ENCODE measurements around the gene HIKESHI.
"Not testable (repeated sequence)": the region's sequence is repeated elsewhere in the genome, so short reads cannot be mapped to it uniquely, and the experiment has no call there.

HIKESHI gene

GRCh38 chr11:86294026-86294425 is 8.0 kb upstream of the HIKESHI start:
- Histone ChIP-seq H3K4me1 (ENCODE audit: control insufficient read depth, insufficient read depth, low read length) (peaks cover 4% of the 10 kb centered on the region), H3K27me3 (replicated peaks; ENCODE audit: control insufficient read depth, insufficient read depth, low read length) (no peaks in the 10 kb centered on the region), H3K4me3 (ENCODE audit: low read length) (no peak overlapping the region), H3K9ac (ENCODE audit: low read length) (no peak overlapping the region), H3K9me3 (ENCODE audit: control insufficient read depth, low read length) (no peaks in the 10 kb centered on the region), H3K36me3 (ENCODE audit: control insufficient read depth, insufficient read depth, low read length, severe bottlenecking) (no peaks in the 10 kb centered on the region)
- DNase-seq (ENCODE audit: low read depth): no peak

GRCh38 chr11:86301742-86302091 is 323 bp upstream of the HIKESHI start:
- no peaks in the 10 kb centered on the region for H3K27me3 ChIP-seq (replicated peaks; ENCODE audit: control insufficient read depth, insufficient read depth, low read length)
- peaks cover 16% of the 10 kb centered on the region for H3K4me1 ChIP-seq (ENCODE audit: control insufficient read depth, insufficient read depth, low read length)
- peak overlapping the region; percentile 94 for H3K4me3 ChIP-seq (ENCODE audit: low read length)
- no peak for DNase-seq (ENCODE audit: low read depth)
- no peak overlapping the region for H3K9ac ChIP-seq (ENCODE audit: low read length)
- no peaks in the 10 kb centered on the region for H3K36me3 ChIP-seq (ENCODE audit: control insufficient read depth, insufficient read depth, low read length, severe bottlenecking)
- H3K9me3 ChIP-seq (ENCODE audit: control insufficient read depth, low read length): no peaks in the 10 kb centered on the region

GRCh38 chr11:86303257-86303656 is 1.2 kb downstream of the HIKESHI start:
- H3K27me3 ChIP-seq (replicated peaks; ENCODE audit: control insufficient read depth, insufficient read depth, low read length): no peaks in the 10 kb centered on the region
- no peaks in the 10 kb centered on the region for H3K36me3 ChIP-seq (ENCODE audit: control insufficient read depth, insufficient read depth, low read length, severe bottlenecking)
- H3K4me1 ChIP-seq (ENCODE audit: control insufficient read depth, insufficient read depth, low read length): peaks cover 16% of the 10 kb centered on the region
- peak overlapping the region; percentile 94 for H3K9ac ChIP-seq (ENCODE audit: low read length)
- no peak for DNase-seq (ENCODE audit: low read depth)
- no peaks in the 10 kb centered on the region for H3K9me3 ChIP-seq (ENCODE audit: control insufficient read depth, low read length)
- peak overlapping the region; percentile 94 for H3K4me3 ChIP-seq (ENCODE audit: low read length)

GRCh38 chr11:86308710-86309109 is 6.7 kb downstream of the HIKESHI start:
- H3K9me3 ChIP-seq (ENCODE audit: control insufficient read depth, low read length); H3K4me3 ChIP-seq (ENCODE audit: low read length); H3K4me1 ChIP-seq (ENCODE audit: control insufficient read depth, insufficient read depth, low read length); H3K36me3 ChIP-seq (ENCODE audit: control insufficient read depth, insufficient read depth, low read length, severe bottlenecking); H3K9ac ChIP-seq (ENCODE audit: low read length); DNase-seq (ENCODE audit: low read depth); H3K27me3 ChIP-seq (replicated peaks; ENCODE audit: control insufficient read depth, insufficient read depth, low read length): not testable (repeated sequence)

- Histone ChIP-seq H3K4me3 (ENCODE audit: low read length) (no peak overlapping the region), H3K9me3 (ENCODE audit: control insufficient read depth, low read length) (no peaks in the 10 kb centered on the region), H3K36me3 (ENCODE audit: control insufficient read depth, insufficient read depth, low read length, severe bottlenecking) (peaks cover 9% of the 10 kb centered on the region), H3K9ac (ENCODE audit: low read length) (no peak overlapping the region), H3K27me3 (replicated peaks; ENCODE audit: control insufficient read depth, insufficient read depth, low read length) (no peaks in the 10 kb centered on the region), H3K4me1 (ENCODE audit: control insufficient read depth, insufficient read depth, low read length) (no peaks in the 10 kb centered on the region)
- DNase-seq (ENCODE audit: low read depth): no peak
Measured at GRCh38 chr11:86313793-86314192, 11.8 kb downstream of the HIKESHI start.

- DNase-seq (ENCODE audit: low read depth): no peak
- H3K4me1 ChIP-seq (ENCODE audit: control insufficient read depth, insufficient read depth, low read length): no peaks in the 10 kb centered on the region
- no peak overlapping the region for H3K4me3 ChIP-seq (ENCODE audit: low read length)
- H3K36me3 ChIP-seq (ENCODE audit: control insufficient read depth, insufficient read depth, low read length, severe bottlenecking): peaks cover 12% of the 10 kb centered on the region
- H3K9ac ChIP-seq (ENCODE audit: low read length): no peak overlapping the region
- no peaks in the 10 kb centered on the region for H3K27me3 ChIP-seq (replicated peaks; ENCODE audit: control insufficient read depth, insufficient read depth, low read length)
- H3K9me3 ChIP-seq (ENCODE audit: control insufficient read depth, low read length): no peaks in the 10 kb centered on the region
Measured at GRCh38 chr11:86314636-86315035, 12.6 kb downstream of the HIKESHI start.

- peaks cover 27% of the 10 kb centered on the region for H3K36me3 ChIP-seq (ENCODE audit: control insufficient read depth, insufficient read depth, low read length, severe bottlenecking)
- no peaks in the 10 kb centered on the region for H3K4me1 ChIP-seq (ENCODE audit: control insufficient read depth, insufficient read depth, low read length)
- DNase-seq (ENCODE audit: low read depth): peak; percentile 12
- no peaks in the 10 kb centered on the region for H3K27me3 ChIP-seq (replicated peaks; ENCODE audit: control insufficient read depth, insufficient read depth, low read length)
- H3K9ac ChIP-seq (ENCODE audit: low read length): no peak overlapping the region
- no peaks in the 10 kb centered on the region for H3K9me3 ChIP-seq (ENCODE audit: control insufficient read depth, low read length)
- no peak overlapping the region for H3K4me3 ChIP-seq (ENCODE audit: low read length)
Measured at GRCh38 chr11:86335131-86335767, 33.2 kb downstream of the HIKESHI start.

- Histone ChIP-seq H3K9ac (ENCODE audit: low read length) (no peak overlapping the region), H3K36me3 (ENCODE audit: control insufficient read depth, insufficient read depth, low read length, severe bottlenecking) (peaks cover 27% of the 10 kb centered on the region), H3K4me3 (ENCODE audit: low read length) (no peak overlapping the region), H3K4me1 (ENCODE audit: control insufficient read depth, insufficient read depth, low read length) (no peaks in the 10 kb centered on the region), H3K9me3 (ENCODE audit: control insufficient read depth, low read length) (no peaks in the 10 kb centered on the region), H3K27me3 (replicated peaks; ENCODE audit: control insufficient read depth, insufficient read depth, low read length) (no peaks in the 10 kb centered on the region)
- no peak for DNase-seq (ENCODE audit: low read depth)
Measured at GRCh38 chr11:86337227-86337626, 35.2 kb downstream of the HIKESHI start.

- no peaks in the 10 kb centered on the region for H3K4me1 ChIP-seq (ENCODE audit: control insufficient read depth, insufficient read depth, low read length)
- H3K4me3 ChIP-seq (ENCODE audit: low read length): no peak overlapping the region
- no peaks in the 10 kb centered on the region for H3K9me3 ChIP-seq (ENCODE audit: control insufficient read depth, low read length)
- no peaks in the 10 kb centered on the region for H3K27me3 ChIP-seq (replicated peaks; ENCODE audit: control insufficient read depth, insufficient read depth, low read length)
- DNase-seq (ENCODE audit: low read depth): no peak
- H3K36me3 ChIP-seq (ENCODE audit: control insufficient read depth, insufficient read depth, low read length, severe bottlenecking): peaks cover 19% of the 10 kb centered on the region
- H3K9ac ChIP-seq (ENCODE audit: low read length): no peak overlapping the region
Measured at GRCh38 chr11:86341382-86341781, 39.3 kb downstream of the HIKESHI start.

- H3K4me1 ChIP-seq (ENCODE audit: control insufficient read depth, insufficient read depth, low read length): no peaks in the 10 kb centered on the region
- H3K27me3 ChIP-seq (replicated peaks; ENCODE audit: control insufficient read depth, insufficient read depth, low read length): no peaks in the 10 kb centered on the region
- no peak overlapping the region for H3K9ac ChIP-seq (ENCODE audit: low read length)
- H3K36me3 ChIP-seq (ENCODE audit: control insufficient read depth, insufficient read depth, low read length, severe bottlenecking): peaks cover 12% of the 10 kb centered on the region
- no peak overlapping the region for H3K4me3 ChIP-seq (ENCODE audit: low read length)
- H3K9me3 ChIP-seq (ENCODE audit: control insufficient read depth, low read length): no peaks in the 10 kb centered on the region
- DNase-seq (ENCODE audit: low read depth): no peak
Measured at GRCh38 chr11:86346513-86346912, 44.5 kb downstream of the HIKESHI start.

GRCh38 chr11:86355256-86355655 is 53.2 kb downstream of the HIKESHI start:
- no peak for DNase-seq (ENCODE audit: low read depth)
- H3K9me3 ChIP-seq (ENCODE audit: control insufficient read depth, low read length): no peaks in the 10 kb centered on the region
- no peak overlapping the region for H3K4me3 ChIP-seq (ENCODE audit: low read length)
- no peaks in the 10 kb centered on the region for H3K4me1 ChIP-seq (ENCODE audit: control insufficient read depth, insufficient read depth, low read length)
- H3K9ac ChIP-seq (ENCODE audit: low read length): no peak overlapping the region
- no peaks in the 10 kb centered on the region for H3K27me3 ChIP-seq (replicated peaks; ENCODE audit: control insufficient read depth, insufficient read depth, low read length)
- no peaks in the 10 kb centered on the region for H3K36me3 ChIP-seq (ENCODE audit: control insufficient read depth, insufficient read depth, low read length, severe bottlenecking)

- H3K4me3 ChIP-seq (ENCODE audit: low read length); H3K27me3 ChIP-seq (replicated peaks; ENCODE audit: control insufficient read depth, insufficient read depth, low read length); DNase-seq (ENCODE audit: low read depth); H3K9me3 ChIP-seq (ENCODE audit: control insufficient read depth, low read length); H3K36me3 ChIP-seq (ENCODE audit: control insufficient read depth, insufficient read depth, low read length, severe bottlenecking); H3K4me1 ChIP-seq (ENCODE audit: control insufficient read depth, insufficient read depth, low read length); H3K9ac ChIP-seq (ENCODE audit: low read length): not testable (repeated sequence)
Measured at GRCh38 chr11:86357412-86357811, 55.4 kb downstream of the HIKESHI start.

All from adipocyte (in vitro differentiated cells).